GM12874 (cell line): ENCODE results near the gene MT1G.

Experiments used
- CTCF ChIP-seq: IDR thresholded peaks from 2 replicates; pipeline ENCODE4 v1.5.1; 2011; ENCODE audit warnings: low read depth, mild to moderate bottlenecking, control low read depth, low read length, moderate library complexity; ENCODE audit not compliant: insufficient read depth

MT1G gene

DNA sequence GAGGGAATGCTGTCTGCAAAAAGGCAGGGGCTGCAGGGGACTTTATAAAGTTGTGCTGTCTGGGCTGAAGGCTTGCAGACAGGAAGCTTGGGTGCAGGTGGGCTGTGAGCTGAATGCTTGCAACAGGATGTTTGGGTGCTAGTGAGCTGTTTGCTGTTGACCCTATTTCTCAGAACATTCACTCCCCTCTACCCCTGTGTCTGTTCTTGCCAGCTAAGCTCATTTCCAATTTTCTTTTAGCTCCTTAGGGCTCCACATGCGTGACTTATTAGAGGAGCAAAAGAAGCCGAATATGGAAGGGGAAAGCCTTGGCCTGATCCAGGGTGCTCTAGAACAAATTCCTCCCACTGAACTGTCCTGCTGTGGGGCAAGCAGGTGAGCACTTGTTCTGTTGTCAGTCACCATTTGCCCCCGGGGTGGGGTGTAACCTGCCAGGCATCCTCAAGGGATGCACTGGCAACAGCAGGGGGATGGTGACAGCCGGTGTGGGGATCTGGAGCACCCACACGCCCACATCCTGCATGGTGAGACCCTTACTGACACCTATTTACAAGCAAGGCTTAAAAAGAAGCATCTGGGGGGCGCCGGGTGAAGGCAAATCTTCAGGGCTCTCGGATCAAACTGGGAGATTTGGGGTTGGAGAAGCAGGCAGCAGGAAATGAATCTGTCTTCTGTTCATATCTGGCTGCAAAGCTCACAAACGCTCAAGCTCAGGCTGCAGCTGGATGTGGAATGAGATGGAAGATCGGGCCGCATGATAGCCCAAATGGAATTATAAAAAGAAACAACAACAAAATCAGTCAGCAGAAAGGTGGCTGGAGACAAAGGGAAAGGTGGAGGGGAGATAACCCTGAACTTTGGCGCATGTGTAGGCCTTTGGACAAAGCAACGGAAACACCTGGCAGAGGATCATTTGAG lies 40.9 kb upstream of the MT1G start:
- no peak for TF ChIP-seq CTCF

DNA sequence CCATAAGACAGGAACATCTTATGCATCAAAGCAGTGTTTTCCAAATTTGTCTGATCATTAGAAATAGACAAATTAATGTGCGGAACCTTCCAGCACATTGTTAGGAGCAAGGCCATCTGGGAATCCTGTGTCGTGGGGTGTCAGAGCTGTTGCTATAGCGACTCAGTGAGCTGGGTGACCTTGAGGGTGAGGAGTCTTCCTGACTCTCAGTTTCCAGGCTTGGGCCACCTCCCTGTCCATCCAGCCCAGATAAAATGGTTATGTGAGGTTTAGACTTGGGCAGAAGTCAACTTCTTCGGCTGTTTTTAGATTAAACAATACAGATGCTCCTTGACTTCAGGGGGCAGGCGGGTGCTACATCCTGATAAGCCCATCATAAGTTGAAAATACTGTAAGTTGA lies 35.0 kb upstream of the MT1G start:
- no peak for TF ChIP-seq CTCF

GRCh38 chr16:56701534-56701933 lies 33.7 kb upstream of the MT1G start:
- no peak for TF ChIP-seq CTCF

- TF ChIP-seq CTCF, result no peak
Measured at GRCh38 chr16:56700631-56701030, 32.8 kb upstream of the MT1G start.

DNA sequence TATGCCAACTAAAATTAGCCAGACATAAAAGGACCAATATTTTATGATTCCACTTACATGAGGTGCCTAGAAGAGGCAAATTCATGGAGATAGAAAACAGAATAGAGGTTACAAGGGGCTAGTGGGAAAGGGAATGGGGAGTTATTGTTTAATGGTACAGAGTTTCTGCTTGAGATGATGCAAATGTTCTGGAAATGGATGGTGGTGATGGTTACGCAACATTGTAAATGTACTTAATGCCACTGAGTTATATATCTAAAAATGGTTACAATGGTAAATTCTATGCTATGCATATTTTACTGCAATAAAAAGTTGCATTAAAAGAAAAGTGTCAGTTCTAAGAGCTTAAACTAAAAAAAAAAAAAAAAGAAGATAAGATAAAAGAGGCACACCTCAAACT lies 32.3 kb upstream of the MT1G start:
- no peak for TF ChIP-seq CTCF

- TF ChIP-seq CTCF, result no peak
Measured at GRCh38 chr16:56697456-56698155, 29.7 kb upstream of the MT1G start.

DNA sequence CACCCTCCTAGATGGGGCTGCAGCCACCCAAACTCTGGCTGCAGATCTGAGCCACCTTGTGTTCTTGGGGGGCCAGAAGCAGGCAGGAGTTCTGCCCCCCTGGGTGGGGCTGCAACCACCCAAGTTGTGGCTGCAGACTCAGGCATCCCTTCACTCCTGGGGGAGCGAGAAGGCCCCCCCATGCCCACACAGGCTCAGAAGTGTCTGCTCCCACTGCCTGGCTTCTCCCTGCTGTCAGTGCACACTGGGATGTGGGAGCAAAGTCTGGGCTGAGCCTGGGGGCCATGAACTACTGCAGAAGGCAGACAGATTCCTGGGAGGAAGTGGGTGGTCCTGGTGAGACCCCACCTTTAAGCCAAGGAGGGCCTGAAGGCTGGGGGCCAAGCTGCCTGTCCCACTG lies 27.4 kb upstream of the MT1G start:
- no peak for TF ChIP-seq CTCF
